HG03457 (cell line): ENCODE measurements around the gene PIMREG.

ENCODE experiments used
- ATAC-seq: cut with Tn5 transposase; IDR thresholded peaks from one replicate; pipeline ENCODE4 v1.9.1; 2021; ENCODE audit warnings: moderate number of reproducible peaks; ENCODE audit not compliant: unreplicated experiment

PIMREG gene

GRCh38 chr17:6497496-6498221 is 53.4 kb downstream of the PIMREG start:
- ATAC-seq: no peak

- ATAC-seq: no peak
Measured at GRCh38 chr17:6498356-6498755, 54.1 kb downstream of the PIMREG start.

GRCh38 chr17:6498901-6499540 is 54.8 kb downstream of the PIMREG start:
- no peak for ATAC-seq
